HepG2 (cell line): ENCODE data around the gene GRM4. TPM values are rescaled to one million over a fixed set of nuclear protein-coding genes. Genes with fewer than 3 reads are reported as not detected.

ENCODE experiments used
- ASH2L ChIP-seq: fragments of 300-600, 200-600 bp; sonication (generic); IDR thresholded peaks from 2 replicates; pipeline ENCODE4 v1.7.0; 2017; ENCODE audit warnings: low read depth, mild to moderate bottlenecking, moderate library complexity, mixed read lengths, low read length; ENCODE audit not compliant: insufficient read length
- HMG20B ChIP-seq: conservative IDR thresholded peaks from 2 replicates; pipeline ENCODE4 v1.6.1; 2016; ENCODE audit warnings: missing genetic modification reagents, missing compliant biosample characterization
- IRF2 ChIP-seq: IDR thresholded peaks from 2 replicates; pipeline ENCODE4 v1.6.1; 2018; ENCODE audit warnings: missing genetic modification reagents, missing compliant biosample characterization
- KLF11 ChIP-seq: IDR thresholded peaks from 2 replicates; pipeline ENCODE4 v1.6.1; 2016; ENCODE audit warnings: missing compliant biosample characterization
- MZF1 ChIP-seq: sonication (generic); formaldehyde crosslinking; IDR thresholded peaks from 2 replicates; pipeline ENCODE4 v1.8.1; 2023; ENCODE audit warnings: mild to moderate bottlenecking, missing genetic modification reagents, borderline replicate concordance
- NFIC ChIP-seq: IDR thresholded peaks from 2 replicates; pipeline ENCODE4 v1.6.1; 2012; ENCODE audit warnings: mild to moderate bottlenecking, low read length, inconsistent platforms
- SALL1 ChIP-seq: sonication (generic); formaldehyde crosslinking; IDR thresholded peaks from 2 replicates; pipeline ENCODE4 v1.8.0; 2022; ENCODE audit warnings: mild to moderate bottlenecking, missing genetic modification reagents
- SMARCE1 ChIP-seq: fragments of 450-650 bp; IDR thresholded peaks from 2 replicates; pipeline ENCODE4 v1.6.1; 2017; ENCODE audit warnings: borderline replicate concordance
- SOX6 ChIP-seq, 2 experiments: fragments of 450-650 bp in 1 of 2; sonication (generic) in 1 of 2; formaldehyde crosslinking in 1 of 2; IDR thresholded peaks; 2 replicates each; pipeline versions ENCODE4 v1.4.0 to v1.6.1; 2017 to 2020; ENCODE audit warnings: antibody characterized with exemption in 1 of 2, mild to moderate bottlenecking in 1 of 2, missing genetic modification reagents in 1 of 2
- SRY ChIP-seq: sonication (generic); formaldehyde crosslinking; IDR thresholded peaks from 2 replicates; pipeline ENCODE4 v1.8.0; 2022; ENCODE audit warnings: mild to moderate bottlenecking, missing genetic modification reagents
- THAP11 ChIP-seq: IDR thresholded peaks from 2 replicates; pipeline ENCODE4 v1.6.1; 2016; ENCODE audit warnings: missing biosample characterization, missing genetic modification reagents
- U2AF1 ChIP-seq: fragments of 200-400 bp; formaldehyde crosslinking; optimal IDR thresholded peaks from 2 replicates; pipeline ENCODE3; 2017; ENCODE audit warnings: mild to moderate bottlenecking, low read depth, low read length
- ZMAT5 ChIP-seq: sonication (generic); formaldehyde crosslinking; IDR thresholded peaks from 2 replicates; pipeline ENCODE4 v1.5.0; 2020; ENCODE audit warnings: mild to moderate bottlenecking, low read depth, missing genetic modification reagents, borderline replicate concordance
- ZNF136 ChIP-seq: sonication (generic); formaldehyde crosslinking; IDR thresholded peaks from 2 replicates; pipeline ENCODE4 v1.8.1; 2022; ENCODE audit warnings: low read depth, mild to moderate bottlenecking, moderate library complexity, missing genetic modification reagents
- ZNF142 ChIP-seq: sonication (generic); formaldehyde crosslinking; IDR thresholded peaks from 2 replicates; pipeline ENCODE4 v1.4.0; 2020; ENCODE audit warnings: missing genetic modification reagents
- ZNF24 ChIP-seq: fragments of 450-650 bp; IDR thresholded peaks from 2 replicates; pipeline ENCODE4 v1.6.1; 2017; ENCODE audit warnings: antibody characterized with exemption, mild to moderate bottlenecking
- ZNF329 ChIP-seq: sonication (generic); formaldehyde crosslinking; IDR thresholded peaks from 2 replicates; pipeline ENCODE4 v1.9.0; 2021; ENCODE audit warnings: low read depth, mild to moderate bottlenecking, missing genetic modification reagents
- ZNF362 ChIP-seq: sonication (generic); formaldehyde crosslinking; IDR thresholded peaks from 2 replicates; pipeline ENCODE4 v1.4.0; 2020; ENCODE audit warnings: missing genetic modification reagents, mild to moderate bottlenecking, borderline replicate concordance
- ZNF784 ChIP-seq: sonication (generic); formaldehyde crosslinking; IDR thresholded peaks from 2 replicates; pipeline ENCODE4 v1.5.1; 2020; ENCODE audit warnings: missing genetic modification reagents, mild to moderate bottlenecking, borderline replicate concordance
- ZSCAN21 ChIP-seq: sonication (generic); formaldehyde crosslinking; IDR thresholded peaks from 2 replicates; pipeline ENCODE4 v1.8.0; 2022; ENCODE audit warnings: mild to moderate bottlenecking, missing genetic modification reagents, moderate library complexity, borderline replicate concordance
- polyA plus RNA-seq, 8 experiments: library from polyadenylated mRNA; depleted of rRNA in 3 of 8; stranded (reverse) in 7 of 8; unstranded in 1 of 8; fragments of >200 nt; fragmentation: Illumina TruSeq in 4 of 8; extraction: Trizol in 4 of 8; gene quantifications; 2 replicates each; pipeline versions ENCODE4 v1.2.1 to v1.2.3, GENCODE V29; 2011 to 2016; ENCODE audit warnings: low read depth in 4 of 8, missing spikeins in 1 of 8, mixed read lengths in 1 of 8; ENCODE audit not compliant: insufficient read depth in 1 of 8
- total RNA-seq, 5 experiments: library from RNA; depleted of rRNA; stranded (reverse); fragments of >200 nt; fragmentation: Illumina TruSeq; extraction: Trizol; gene quantifications; 2 replicates each; pipeline ENCODE4 v1.2.3, GENCODE V29; 2016; ENCODE audit warnings: low read depth in 1 of 5

The GRM4 gene
- total and polyA plus RNA-seq, 2 of the 13 experiments (the other 11 are each of a cell fraction or from before 2014, with no cell fraction given) = not detected

- TF ChIP-seq ZNF362 (peak; percentile 99), ZNF136 (CRISPR knock-in tag) (0 out of 2 replicates have a peak, but pooled peaks have one; percentile 34), THAP11 (CRISPR knock-in tag) (peak; percentile 81), SOX6 (IDR thresholded peaks at IDR 0.05) (no peak), SOX6 (CRISPR knock-in tag; IDR thresholded peaks at IDR 0.05) (peak; percentile 98), U2AF1 (no peak), NFIC (peak; percentile 85), ZNF142 (CRISPR knock-in tag) (peak; percentile 58), ZNF329 (no peak), KLF11 (CRISPR knock-in tag) (peak; percentile 76), SRY (CRISPR knock-in tag) (peak; percentile 33; the same call in 1 of the 2 replicates), ZNF784 (CRISPR knock-in tag) (peak; percentile 75; the same call in 1 of the 2 replicates), MZF1 (CRISPR knock-in tag) (0 out of 2 replicates have a peak, but pooled peaks have one; percentile 84), ZMAT5 (CRISPR knock-in tag) (no peak), ZSCAN21 (CRISPR knock-in tag) (peak; percentile 22; the same call in 1 of the 2 replicates), IRF2 (CRISPR knock-in tag) (peak; percentile 90), HMG20B (CRISPR knock-in tag) (peak; percentile 100), SMARCE1 (no peak), ZNF24 (0 out of 2 replicates have a peak, but pooled peaks have one; percentile 54), SALL1 (peak; percentile 96), ASH2L (peak; percentile 62)
Measured at GRCh38 chr6:33988121-33989015, 157.5 kb downstream of the GRM4 start (continued).
